Cardiac muscle cell (in vitro differentiated cells and primary cell): ENCODE measurements around the gene CLDN18. TPM values are rescaled to one million over a fixed set of nuclear protein-coding genes. Genes with fewer than 3 reads are reported as not detected.
A peak's percentile ranks its signal among the peaks of the same experiment; 100 is the strongest.

Source experiments
- DNase-seq, 2 donors: peaks; one replicate each; pipeline versions ENCODE4 v3.0.0 to v3.0.0-alpha.2; 2010 to 2017; ENCODE audit warnings: low read depth in 1 of 2, low spot score in 1 of 2
- H3K27ac ChIP-seq: fragments of 200-600 bp; sonication (generic); 2 replicates; pipeline ENCODE4 v1.5.1; 2016
- H3K27me3 ChIP-seq: fragments of 200-600 bp; sonication (generic); 2 replicates; pipeline ENCODE4 v1.6.0; 2016; ENCODE audit warnings: control low read depth
- H3K36me3 ChIP-seq: fragments of 200-600 bp; sonication (generic); 2 replicates; pipeline ENCODE4 v1.5.1; 2016; ENCODE audit warnings: control low read depth
- H3K4me1 ChIP-seq: fragments of 200-600 bp; sonication (generic); 2 replicates; pipeline ENCODE4 v1.8.1; 2017; ENCODE audit warnings: low read depth, mild to moderate bottlenecking, mixed run types
- H3K4me3 ChIP-seq: fragments of 200-600 bp; sonication (generic); 2 replicates; pipeline ENCODE4 v1.5.1; 2016; ENCODE audit warnings: mild to moderate bottlenecking
- H3K9me3 ChIP-seq: fragments of 200-600 bp; sonication (generic); 2 replicates; pipeline ENCODE4 v1.5.1; 2017; ENCODE audit warnings: low read depth, mild to moderate bottlenecking, control low read depth
- CTCF ChIP-seq: IDR thresholded peaks from 2 replicates; pipeline ENCODE4 v1.5.1; 2012; ENCODE audit warnings: low read depth, mild to moderate bottlenecking, low read length
- polyA plus RNA-seq: library from polyadenylated mRNA; unstranded; fragments of >200 nt; fragmentation: Nextera tagmentation; extraction: Ambion mirVana; gene quantifications from 2 replicates; pipeline ENCODE4 v1.2.1, GENCODE V29; 2016
- total RNA-seq: library from RNA; depleted of rRNA; stranded (reverse); fragments of >200 nt; gene quantifications from 2 replicates; pipeline ENCODE4 v1.2.3, GENCODE V29; 2016

CLDN18 gene
- total and polyA plus RNA-seq, 2 experiments from 2014 or later = 0.26 TPM; not detected in 1

GRCh38 chr3:138062037-138062436, 52.1 kb downstream of the CLDN18 start:
- no peaks in the 10 kb centered on the region for H3K9me3 ChIP-seq
- peaks cover 28% of the 10 kb centered on the region for H3K36me3 ChIP-seq
- no peak overlapping the region for H3K27ac ChIP-seq
- H3K4me1 ChIP-seq = peaks cover 8% of the 10 kb centered on the region
- no peaks in the 10 kb centered on the region for H3K27me3 ChIP-seq
- DNase-seq = no peak
- no peak overlapping the region for H3K4me3 ChIP-seq
- TF ChIP-seq CTCF = no peak

GRCh38 chr3:138062626-138063025, 52.7 kb downstream of the CLDN18 start:
- Histone ChIP-seq H3K4me3 (no peak overlapping the region), H3K36me3 (peaks cover 32% of the 10 kb centered on the region)

GRCh38 chr3:138063416-138063815, 53.5 kb downstream of the CLDN18 start:
- no peaks in the 10 kb centered on the region for H3K4me1 ChIP-seq
- H3K27ac ChIP-seq = no peak overlapping the region
- no peak overlapping the region for H3K4me3 ChIP-seq
- H3K9me3 ChIP-seq = no peaks in the 10 kb centered on the region
- no peaks in the 10 kb centered on the region for H3K27me3 ChIP-seq
- TF ChIP-seq CTCF = no peak
- DNase-seq = no peak
- peaks cover 36% of the 10 kb centered on the region for H3K36me3 ChIP-seq

More at GRCh38 chr3:138062626-138063025, 52.7 kb downstream of the CLDN18 start:
- Histone ChIP-seq H3K4me1 (peaks cover 2% of the 10 kb centered on the region), H3K27me3 (no peaks in the 10 kb centered on the region), H3K9me3 (no peaks in the 10 kb centered on the region), H3K27ac (no peak overlapping the region)
- TF ChIP-seq CTCF = no peak
- peak in 1 of 2 donors; percentile 70 for DNase-seq

GRCh38 chr3:138065949-138066348, 56.0 kb downstream of the CLDN18 start:
- no peak for TF ChIP-seq CTCF
- no peaks in the 10 kb centered on the region for H3K27me3 ChIP-seq
- H3K9me3 ChIP-seq = no peaks in the 10 kb centered on the region
- no peak overlapping the region for H3K27ac ChIP-seq
- peaks cover 40% of the 10 kb centered on the region for H3K36me3 ChIP-seq
- DNase-seq = no peak
- no peak overlapping the region for H3K4me3 ChIP-seq
- no peaks in the 10 kb centered on the region for H3K4me1 ChIP-seq

GRCh38 chr3:138066383-138066782, 56.4 kb downstream of the CLDN18 start:
- H3K4me3 ChIP-seq = no peak overlapping the region

More at GRCh38 chr3:138066383-138066782, 56.4 kb downstream of the CLDN18 start:
- Histone ChIP-seq H3K36me3 (peaks cover 40% of the 10 kb centered on the region), H3K27ac (no peak overlapping the region), H3K9me3 (no peaks in the 10 kb centered on the region), H3K27me3 (no peaks in the 10 kb centered on the region), H3K4me1 (no peaks in the 10 kb centered on the region)
- TF ChIP-seq CTCF = no peak
- DNase-seq = no peak
